B cell (primary cell): ENCODE data around the gene CD200R1L. TPM values are rescaled to one million over a fixed set of nuclear protein-coding genes. Genes with fewer than 3 reads are reported as not detected.
"Not testable (repeated sequence)": the region's sequence is repeated elsewhere in the genome, so short reads cannot be mapped to it uniquely, and the experiment has no call there.

Source experiments
- ATAC-seq: fragments of 200-7000 bp; cut with Tn5 transposase; one replicate; pipeline ENCODE4 v1.10.0; 2021; ENCODE audit warnings: low read depth, mild to moderate bottlenecking, moderate number of reproducible peaks, moderate library complexity
- CTCF ChIA-PET: fragments of 350-600 bp; sonication (Branson Sonifier 250); formaldehyde crosslinking; loops from one replicate; lab custom pipeline; 2021; ENCODE audit warnings: antibody characterized with exemption, inconsistent platforms; lab: Charles Lee
- POLR2A ChIA-PET: fragments of 350-600 bp; sonication (Branson Sonifier 250); formaldehyde crosslinking; loops from one replicate; lab custom pipeline; 2021; ENCODE audit warnings: antibody characterized with exemption; lab: Charles Lee
- DNase-seq: peaks from one replicate; pipeline ENCODE4 v3.0.0; 2013
- H2AFZ ChIP-seq: 2 replicates; pipeline ENCODE4 v1.6.1; 2012; ENCODE audit warnings: mild to moderate bottlenecking, low read depth, low read length; ENCODE audit not compliant: insufficient read depth, poor library complexity, severe bottlenecking
- H3K27ac ChIP-seq, 2 donors: 1 replicate in 1 of 2; 2 replicates in 1 of 2; pipeline ENCODE4 v1.5.1; 2012 to 2013; ENCODE audit warnings: low read length in 2 of 2, mild to moderate bottlenecking in 2 of 2, moderate library complexity in 1 of 2
- H3K27me3 ChIP-seq, 4 experiments: fragments of 200-600 bp in 1 of 4; sonication (generic) in 1 of 4; replicated peaks in 1 of 4; 1 replicate in 2 of 4; 2 replicates in 2 of 4; pipeline versions ENCODE4 v1.6.1 to v1.7.0; 2013 to 2016; ENCODE audit warnings: low read length in 3 of 4, mild to moderate bottlenecking in 2 of 4, mixed read lengths in 1 of 4, moderate library complexity in 1 of 4; ENCODE audit not compliant: insufficient read depth in 4 of 4, control insufficient read depth in 3 of 4; ENCODE audit errors: control extremely low read depth in 1 of 4
- H3K36me3 ChIP-seq, 2 experiments: replicated peaks in 1 of 2; 1 replicate in 1 of 2; 2 replicates in 1 of 2; pipeline versions ENCODE4 v1.6.1 to v1.7.1; 2013; ENCODE audit warnings: low read length in 1 of 2; ENCODE audit not compliant: insufficient read depth in 2 of 2, control insufficient read depth in 1 of 2; ENCODE audit errors: control extremely low read depth in 1 of 2, extremely low read depth in 1 of 2
- H3K4me1 ChIP-seq, 2 donors: fragments of 200-600 bp in 1 of 2; sonication (generic) in 1 of 2; 1 replicate in 1 of 2; 2 replicates in 1 of 2; pipeline versions ENCODE4 v1.5.1 to v1.6.1; 2013 to 2017; ENCODE audit warnings: low read length in 2 of 2; ENCODE audit not compliant: control insufficient read depth in 2 of 2, insufficient read depth in 2 of 2
- H3K4me2 ChIP-seq: replicated peaks from 2 replicates; pipeline ENCODE3; 2012; ENCODE audit warnings: mild to moderate bottlenecking, low read depth, low read length; ENCODE audit not compliant: poor library complexity, severe bottlenecking
- H3K4me3 ChIP-seq, 5 experiments: fragments of 200-600 bp in 1 of 5; sonication (generic) in 1 of 5; 1 replicate in 3 of 5; 2 replicates in 2 of 5; pipeline versions ENCODE4 v1.5.1 to v1.7.0; 2011 to 2016; ENCODE audit warnings: low read length in 4 of 5, mild to moderate bottlenecking in 4 of 5, low read depth in 2 of 5, control low read depth in 1 of 5, moderate library complexity in 1 of 5; ENCODE audit not compliant: insufficient read depth in 1 of 5; ENCODE audit errors: control extremely low read depth in 1 of 5, extremely low read depth in 1 of 5
- H3K79me2 ChIP-seq: fragments of 200-600 bp; sonication (generic); one replicate; pipeline ENCODE4 v1.6.0; 2016; ENCODE audit warnings: low read length; ENCODE audit not compliant: control insufficient read depth, insufficient read depth
- H3K9ac ChIP-seq: fragments of 200-600 bp; sonication (generic); 2 replicates; pipeline ENCODE4 v1.6.1; 2017; ENCODE audit warnings: mild to moderate bottlenecking, low read length, moderate library complexity
- H3K9me3 ChIP-seq, 3 donors: one replicate each; pipeline versions ENCODE4 v1.6.1 to v1.7.1; 2013; ENCODE audit warnings: low read length in 2 of 3; ENCODE audit not compliant: control insufficient read depth in 2 of 3, insufficient read depth in 1 of 3; ENCODE audit errors: control extremely low read depth in 1 of 3
- H4K20me1 ChIP-seq: 2 replicates; pipeline ENCODE4 v1.6.0; 2012; ENCODE audit warnings: mild to moderate bottlenecking, low read length; ENCODE audit not compliant: insufficient read depth, control insufficient read depth, poor library complexity, severe bottlenecking
- H3K27ac Mint-ChIP-seq: one replicate; pipeline ENCODE4 v1.8.0; 2021; ENCODE audit warnings: mixed read lengths
- H3K27me3 Mint-ChIP-seq: one replicate; pipeline ENCODE4 v1.8.0; 2021; ENCODE audit warnings: mixed read lengths
- H3K4me1 Mint-ChIP-seq: one replicate; pipeline ENCODE4 v1.8.0; 2021; ENCODE audit warnings: mixed read lengths
- H3K4me3 Mint-ChIP-seq: one replicate; pipeline ENCODE4 v1.8.0; 2021; ENCODE audit warnings: mixed read lengths
- H3K9me3 Mint-ChIP-seq: one replicate; pipeline ENCODE4 v1.8.0; 2022; ENCODE audit warnings: mixed read lengths; ENCODE audit not compliant: insufficient read depth
- EZH2 ChIP-seq: IDR thresholded peaks from 2 replicates; pipeline ENCODE4 v1.6.1; 2012; ENCODE audit warnings: borderline replicate concordance, low read depth, mild to moderate bottlenecking, moderate library complexity, low read length; ENCODE audit not compliant: insufficient read depth, poor library complexity, severe bottlenecking
- WGBS: methylation state at CpG from one replicate; pipeline ENCODE4 v1.1.5; 2013; ENCODE audit warnings: missing lambda C conversion rate; ENCODE audit not compliant: insufficient coverage; 5-methylcytosine and 5-hydroxymethylcytosine counted together
- intact Hi-C: fragments of 100-400 bp; cut with micrococcal nuclease; formaldehyde crosslinking; loops from one replicate; pipeline ENCODE4 v1.10.0; 2022
- polyA plus RNA-seq: library from polyadenylated mRNA; depleted of rRNA; stranded (reverse); fragments of >200 nt; gene quantifications from 2 replicates; pipeline ENCODE4 v1.2.3, GENCODE V29; 2012
- total RNA-seq, 2 donors: library from RNA; stranded (reverse); fragments of 120-200 nt in 1 of 2; gene quantifications; 1 replicate in 1 of 2; 2 replicates in 1 of 2; pipeline versions ENCODE4 v1.2.3 to v1.2.4, GENCODE V29; 2013 to 2022
- TF ChIP-seq, protein P1 (sequence below): fragments of 200-600 bp; IDR thresholded peaks from one replicate; pipeline ENCODE4 v1.8.0; 2022; ENCODE audit warnings: antibody characterized with exemption, mild to moderate bottlenecking

Gene CD200R1L
- total and polyA plus RNA-seq, 2 donors (not counting 1 experiment from before 2014, with no cell fraction given): not detected

GRCh38 chr3:112856537-112856936 lies 9.9 kb upstream of the CD200R1L start:
- ChIA-PET POLR2A (no interaction called here), CTCF (no interaction called here)
- H4K20me1 ChIP-seq: no peaks in the 10 kb centered on the region
- Mint-ChIP-seq H3K4me1 (peaks cover 37% of the 10 kb centered on the region), H3K4me3 (peak overlapping the region; percentile 26), H3K27ac (no peak overlapping the region), H3K9me3 (peaks cover 9% of the 10 kb centered on the region), H3K27me3 (no peaks in the 10 kb centered on the region)
- DNase-seq (peak; percentile 71), ATAC-seq (peak; percentile 55)
- H3K4me1 ChIP-seq: peaks cover 25 to 32% of the 10 kb centered on the region in 2 donors
- no peak overlapping the region for H3K4me3 ChIP-seq
- H3K36me3 ChIP-seq: no peaks in the 10 kb centered on the region
- H3K27ac ChIP-seq: no peak overlapping the region
- H3K4me2 ChIP-seq: peak overlapping the region; percentile 5
- H3K27me3 ChIP-seq: no peaks in the 10 kb centered on the region
- H2AFZ ChIP-seq: no peak overlapping the region
- H3K9me3 ChIP-seq: peaks cover 0 to 8% (median 7%) of the 10 kb centered on the region in 3 donors
- H3K79me2 ChIP-seq: no peaks in the 10 kb centered on the region
- no peak overlapping the region for H3K9ac ChIP-seq
- intact Hi-C loops: loop anchor here (2.0 to 10.0 kb wide), 4 partner anchors 16 to 121 kb away; partner anchors contain the start of gene CD200R1
- no peak for TF ChIP-seq EZH2
- TF ChIP-seq, protein P1, sequence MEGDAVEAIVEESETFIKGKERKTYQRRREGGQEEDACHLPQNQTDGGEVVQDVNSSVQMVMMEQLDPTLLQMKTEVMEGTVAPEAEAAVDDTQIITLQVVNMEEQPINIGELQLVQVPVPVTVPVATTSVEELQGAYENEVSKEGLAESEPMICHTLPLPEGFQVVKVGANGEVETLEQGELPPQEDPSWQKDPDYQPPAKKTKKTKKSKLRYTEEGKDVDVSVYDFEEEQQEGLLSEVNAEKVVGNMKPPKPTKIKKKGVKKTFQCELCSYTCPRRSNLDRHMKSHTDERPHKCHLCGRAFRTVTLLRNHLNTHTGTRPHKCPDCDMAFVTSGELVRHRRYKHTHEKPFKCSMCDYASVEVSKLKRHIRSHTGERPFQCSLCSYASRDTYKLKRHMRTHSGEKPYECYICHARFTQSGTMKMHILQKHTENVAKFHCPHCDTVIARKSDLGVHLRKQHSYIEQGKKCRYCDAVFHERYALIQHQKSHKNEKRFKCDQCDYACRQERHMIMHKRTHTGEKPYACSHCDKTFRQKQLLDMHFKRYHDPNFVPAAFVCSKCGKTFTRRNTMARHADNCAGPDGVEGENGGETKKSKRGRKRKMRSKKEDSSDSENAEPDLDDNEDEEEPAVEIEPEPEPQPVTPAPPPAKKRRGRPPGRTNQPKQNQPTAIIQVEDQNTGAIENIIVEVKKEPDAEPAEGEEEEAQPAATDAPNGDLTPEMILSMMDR: no peak

GRCh38 chr3:112855883-112856282 lies 9.2 kb upstream of the CD200R1L start:
- no peak overlapping the region for H3K27ac Mint-ChIP-seq
- ChIA-PET CTCF (no interaction called here), POLR2A (interaction anchor here (0.5 kb wide), 1 partner anchor 227 kb away, joined by 4 read pairs; no protein-coding TSS in a partner anchor)
- Histone ChIP-seq H4K20me1 (no peaks in the 10 kb centered on the region), H3K27ac (no peak overlapping the region), H3K79me2 (no peaks in the 10 kb centered on the region), H3K9ac (no peak overlapping the region), H3K27me3 (no peaks in the 10 kb centered on the region), H3K9me3 (peaks cover 0 to 15% (median 6%) of the 10 kb centered on the region in 3 donors), H3K4me2 (no peak overlapping the region), H3K4me3 (no peak overlapping the region), H2AFZ (no peak overlapping the region), H3K36me3 (no peaks in the 10 kb centered on the region), H3K4me1 (peaks cover 25 to 32% of the 10 kb centered on the region in 2 donors)
- ATAC-seq (no peak), DNase-seq (no peak)
- H3K27me3 Mint-ChIP-seq: no peaks in the 10 kb centered on the region
- H3K4me3 Mint-ChIP-seq: no peak overlapping the region
- intact Hi-C loops: loop anchor here (2.0 to 10.0 kb wide), 4 partner anchors 17 to 121 kb away; partner anchors contain the start of gene CD200R1
- H3K4me1 Mint-ChIP-seq: peaks cover 34% of the 10 kb centered on the region
- TF ChIP-seq EZH2: no peak
- TF ChIP-seq, protein P1: no peak
- H3K9me3 Mint-ChIP-seq: peaks cover 11% of the 10 kb centered on the region

GRCh38 chr3:112855074-112855473 lies 8.4 kb upstream of the CD200R1L start:
- H3K4me3 Mint-ChIP-seq, CTCF ChIA-PET: not testable (repeated sequence)
- no CpG with 5 or more reads among the region's 3 CpGs for whole genome bisulfite sequencing

More at GRCh38 chr3:112855074-112855473, 8.4 kb upstream of the CD200R1L start:
- POLR2A ChIA-PET, ATAC-seq, H3K36me3 ChIP-seq, H3K27ac Mint-ChIP-seq, H4K20me1 ChIP-seq, H3K27ac ChIP-seq, H3K4me2 ChIP-seq, H3K27me3 Mint-ChIP-seq, DNase-seq, H3K27me3 ChIP-seq, H2AFZ ChIP-seq, H3K79me2 ChIP-seq, H3K9ac ChIP-seq, H3K4me3 ChIP-seq: not testable (repeated sequence)
- H3K9me3 Mint-ChIP-seq: peaks cover 16% of the 10 kb centered on the region
- Histone ChIP-seq H3K4me1 (peaks cover 25 to 32% of the 10 kb centered on the region in 2 donors), H3K9me3 (peaks cover 0 to 15% (median 6%) of the 10 kb centered on the region in 3 donors)
- intact Hi-C loops: loop anchor here (5.0 to 10.0 kb wide), 3 partner anchors 38 to 122 kb away; partner anchors contain the start of gene CD200R1
- peaks cover 31% of the 10 kb centered on the region for H3K4me1 Mint-ChIP-seq
